Hepatocyte (in vitro differentiated cells): ENCODE results near the gene TNS4. TPM values are rescaled to one million over a fixed set of nuclear protein-coding genes. Genes with fewer than 3 reads are reported as not detected.

ENCODE experiments used
- DNase-seq: peaks from one replicate; pipeline ENCODE4 v3.0.0-alpha.2; 2016; ENCODE audit warnings: low spot score
- H2AFZ ChIP-seq: fragments of 200-600 bp; sonication (generic); 2 replicates; pipeline ENCODE4 v1.6.0; 2016; ENCODE audit warnings: antibody characterized with exemption, mild to moderate bottlenecking
- H3K27ac ChIP-seq: fragments of 200-600 bp; sonication (generic); 2 replicates; pipeline ENCODE4 v1.5.1; 2016; ENCODE audit warnings: mild to moderate bottlenecking
- H3K27me3 ChIP-seq: fragments of 200-600 bp; sonication (generic); 2 replicates; pipeline ENCODE4 v1.6.1; 2016
- H3K36me3 ChIP-seq: fragments of 200-600 bp; sonication (generic); replicated peaks from 2 replicates; pipeline ENCODE4 v1.5.1; 2016; ENCODE audit warnings: low read depth; ENCODE audit not compliant: insufficient read depth
- H3K4me1 ChIP-seq: fragments of 200-600 bp; sonication (generic); 2 replicates; pipeline ENCODE4 v1.5.1; 2016; ENCODE audit warnings: mild to moderate bottlenecking, moderate library complexity; ENCODE audit not compliant: insufficient read depth
- H3K4me2 ChIP-seq: fragments of 200-600 bp; sonication (generic); 2 replicates; pipeline ENCODE4 v1.6.0; 2016
- H3K4me3 ChIP-seq: fragments of 200-600 bp; sonication (generic); 2 replicates; pipeline ENCODE4 v1.5.1; 2016; ENCODE audit warnings: mild to moderate bottlenecking
- H3K79me2 ChIP-seq: fragments of 200-600 bp; sonication (generic); 2 replicates; pipeline ENCODE4 v1.6.0; 2017; ENCODE audit warnings: mild to moderate bottlenecking
- H3K9me2 ChIP-seq: fragments of 200-600 bp; sonication (generic); replicated peaks from 2 replicates; pipeline ENCODE4 v1.6.0; 2017; ENCODE audit warnings: mild to moderate bottlenecking; ENCODE audit not compliant: insufficient read depth
- H3K9me3 ChIP-seq: fragments of 200-600 bp; sonication (generic); 2 replicates; pipeline ENCODE4 v1.5.1; 2016; ENCODE audit warnings: low read depth, mild to moderate bottlenecking
- H4K20me1 ChIP-seq: fragments of 200-600 bp; sonication (generic); 2 replicates; pipeline ENCODE4 v1.6.0; 2016; ENCODE audit warnings: mild to moderate bottlenecking; ENCODE audit not compliant: insufficient read depth, poor library complexity, severe bottlenecking
- EZH2 ChIP-seq: fragments of 200-600 bp; sonication (generic); IDR thresholded peaks from 2 replicates; pipeline ENCODE4 v1.6.1; 2016; ENCODE audit warnings: antibody characterized with exemption, mild to moderate bottlenecking, borderline replicate concordance
- EZH2phosphoT487 ChIP-seq: fragments of 200-600 bp; sonication (generic); IDR thresholded peaks from one replicate; pipeline ENCODE4 v1.6.1; 2018; ENCODE audit warnings: antibody characterized with exemption, mild to moderate bottlenecking, low read depth, moderate library complexity; ENCODE audit not compliant: unreplicated experiment, severe bottlenecking
- WGBS: methylation state at CpG from one replicate; pipeline ENCODE4 v1.1.6; 2016; ENCODE audit warnings: low lambda C conversion rate; ENCODE audit errors: missing lambda C conversion rate; 5-methylcytosine and 5-hydroxymethylcytosine counted together
- polyA plus RNA-seq: library from polyadenylated mRNA; unstranded; fragments of >200 nt; fragmentation: Nextera tagmentation; extraction: Ambion mirVana; gene quantifications from 2 replicates; pipeline ENCODE4 v1.2.1, GENCODE V29; 2016
- total RNA-seq: library from RNA; depleted of rRNA; stranded (reverse); fragments of >200 nt; gene quantifications from 2 replicates; pipeline ENCODE4 v1.2.3, GENCODE V29; 2014
- TF ChIP-seq, protein P1 (sequence below): fragments of 200-600 bp; sonication (generic); IDR thresholded peaks from 2 replicates; pipeline ENCODE4 v1.5.1; 2016; ENCODE audit warnings: antibody characterized with exemption, mild to moderate bottlenecking; ENCODE audit not compliant: poor library complexity

Gene TNS4
- total and polyA plus RNA-seq, 2 experiments from 2014 or later, result 0.07 TPM; not detected in 1

DNA sequence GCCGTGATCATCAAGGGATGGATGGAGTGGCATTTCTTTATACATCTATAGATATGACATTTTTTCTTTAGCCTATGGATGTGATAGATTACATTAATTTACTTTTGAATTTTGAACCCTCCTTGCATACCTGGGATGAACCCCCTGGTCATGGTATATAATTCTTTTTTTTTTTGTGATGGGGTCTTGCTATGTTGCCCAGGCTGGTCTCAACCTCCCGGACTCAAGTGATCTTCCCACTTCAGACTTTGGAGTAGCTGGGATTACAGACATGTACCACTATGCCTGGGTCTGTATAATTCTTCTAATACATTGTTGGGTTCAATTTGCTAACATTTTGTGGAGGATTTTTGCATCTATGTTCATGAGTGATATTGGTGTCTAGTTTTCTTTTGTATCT lies 1.7 kb upstream of the TNS4 start:
- DNase-seq, result no peak
- Histone ChIP-seq H3K27ac (no peak overlapping the region), H3K4me2 (no peak overlapping the region), H3K27me3 (no peaks in the 10 kb centered on the region), H3K36me3 (no peaks in the 10 kb centered on the region), H3K9me2 (no peaks in the 10 kb centered on the region), H3K9me3 (no peaks in the 10 kb centered on the region), H4K20me1 (no peaks in the 10 kb centered on the region), H3K4me3 (no peak overlapping the region), H2AFZ (no peak overlapping the region), H3K79me2 (no peaks in the 10 kb centered on the region), H3K4me1 (peaks cover 11% of the 10 kb centered on the region)
- WGBS, result 100% methylated on average over 2 of the region's 2 CpGs
- TF ChIP-seq EZH2phosphoT487 (no peak), EZH2 (no peak)
- TF ChIP-seq, protein P1, sequence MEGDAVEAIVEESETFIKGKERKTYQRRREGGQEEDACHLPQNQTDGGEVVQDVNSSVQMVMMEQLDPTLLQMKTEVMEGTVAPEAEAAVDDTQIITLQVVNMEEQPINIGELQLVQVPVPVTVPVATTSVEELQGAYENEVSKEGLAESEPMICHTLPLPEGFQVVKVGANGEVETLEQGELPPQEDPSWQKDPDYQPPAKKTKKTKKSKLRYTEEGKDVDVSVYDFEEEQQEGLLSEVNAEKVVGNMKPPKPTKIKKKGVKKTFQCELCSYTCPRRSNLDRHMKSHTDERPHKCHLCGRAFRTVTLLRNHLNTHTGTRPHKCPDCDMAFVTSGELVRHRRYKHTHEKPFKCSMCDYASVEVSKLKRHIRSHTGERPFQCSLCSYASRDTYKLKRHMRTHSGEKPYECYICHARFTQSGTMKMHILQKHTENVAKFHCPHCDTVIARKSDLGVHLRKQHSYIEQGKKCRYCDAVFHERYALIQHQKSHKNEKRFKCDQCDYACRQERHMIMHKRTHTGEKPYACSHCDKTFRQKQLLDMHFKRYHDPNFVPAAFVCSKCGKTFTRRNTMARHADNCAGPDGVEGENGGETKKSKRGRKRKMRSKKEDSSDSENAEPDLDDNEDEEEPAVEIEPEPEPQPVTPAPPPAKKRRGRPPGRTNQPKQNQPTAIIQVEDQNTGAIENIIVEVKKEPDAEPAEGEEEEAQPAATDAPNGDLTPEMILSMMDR, result no peak

DNA sequence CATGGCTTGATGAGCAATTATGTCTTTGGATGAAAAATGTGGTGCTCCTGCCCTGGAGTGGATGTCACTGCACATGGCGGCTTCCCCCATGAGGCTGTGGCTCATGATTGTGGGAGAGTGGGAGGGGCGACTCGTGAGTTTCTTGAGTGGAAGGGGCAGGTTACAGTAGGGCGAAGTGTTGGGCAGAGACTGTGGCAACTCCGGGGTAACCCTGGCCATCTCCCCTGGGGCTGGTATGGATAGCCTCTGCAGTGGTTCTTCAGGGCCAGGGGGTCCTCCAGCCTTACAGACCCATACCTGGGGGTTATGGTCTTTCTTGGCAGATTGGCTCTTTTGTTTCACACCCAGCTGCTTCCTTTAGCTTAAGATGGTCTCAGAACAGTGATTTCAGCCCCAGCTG lies 1.3 kb upstream of the TNS4 start:
- H3K27ac ChIP-seq, result no peak overlapping the region
- H3K79me2 ChIP-seq, result no peaks in the 10 kb centered on the region
- no peak overlapping the region for H3K4me3 ChIP-seq

DNA sequence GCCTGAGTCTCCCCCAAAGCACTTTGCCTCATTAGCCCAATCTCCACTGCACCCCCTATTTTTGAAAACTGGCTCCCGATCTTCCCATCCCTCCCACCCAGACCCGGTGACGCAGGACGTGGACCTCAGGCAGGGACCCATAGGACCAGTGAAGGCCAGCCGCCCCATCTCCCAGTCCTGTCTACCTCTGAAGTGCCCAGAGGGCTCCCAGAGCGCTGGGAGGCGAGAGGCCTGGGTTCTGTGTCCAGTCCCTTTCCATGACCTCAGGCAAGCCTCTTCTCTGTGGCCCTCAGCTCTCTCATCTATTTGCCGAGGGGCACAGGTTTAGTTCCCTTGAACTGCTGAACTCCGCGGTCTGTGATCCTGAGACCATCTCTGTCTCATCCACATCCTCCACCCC lies 714 bp downstream of the TNS4 start:
- H3K9me2 ChIP-seq, result no peaks in the 10 kb centered on the region
- no peaks in the 10 kb centered on the region for H3K36me3 ChIP-seq
- H3K4me3 ChIP-seq, result no peak overlapping the region
- WGBS, result 97% methylated on average over 10 of the region's 10 CpGs
- TF ChIP-seq, protein P1, result no peak
- no peak for TF ChIP-seq EZH2phosphoT487
- no peak for TF ChIP-seq EZH2
- H3K4me2 ChIP-seq, result no peak overlapping the region
- no peaks in the 10 kb centered on the region for H3K79me2 ChIP-seq
- H3K27me3 ChIP-seq, result no peaks in the 10 kb centered on the region
- peaks cover 11% of the 10 kb centered on the region for H3K4me1 ChIP-seq
- H3K9me3 ChIP-seq, result no peaks in the 10 kb centered on the region
- DNase-seq, result no peak
- H2AFZ ChIP-seq, result no peak overlapping the region
- H4K20me1 ChIP-seq, result no peaks in the 10 kb centered on the region
- H3K27ac ChIP-seq, result no peak overlapping the region

More for the DNA sequence above, 1.3 kb upstream of the TNS4 start:
- no peak for DNase-seq
- Histone ChIP-seq H3K36me3 (no peaks in the 10 kb centered on the region), H4K20me1 (no peaks in the 10 kb centered on the region), H3K9me2 (no peaks in the 10 kb centered on the region), H3K27me3 (no peaks in the 10 kb centered on the region), H3K4me1 (peaks cover 11% of the 10 kb centered on the region), H3K4me2 (no peak overlapping the region), H3K9me3 (no peaks in the 10 kb centered on the region), H2AFZ (no peak overlapping the region)
- no peak for TF ChIP-seq EZH2phosphoT487
- TF ChIP-seq, protein P1, result no peak
- no peak for TF ChIP-seq EZH2
- WGBS, result 94% methylated on average over 5 of the region's 5 CpGs

DNA sequence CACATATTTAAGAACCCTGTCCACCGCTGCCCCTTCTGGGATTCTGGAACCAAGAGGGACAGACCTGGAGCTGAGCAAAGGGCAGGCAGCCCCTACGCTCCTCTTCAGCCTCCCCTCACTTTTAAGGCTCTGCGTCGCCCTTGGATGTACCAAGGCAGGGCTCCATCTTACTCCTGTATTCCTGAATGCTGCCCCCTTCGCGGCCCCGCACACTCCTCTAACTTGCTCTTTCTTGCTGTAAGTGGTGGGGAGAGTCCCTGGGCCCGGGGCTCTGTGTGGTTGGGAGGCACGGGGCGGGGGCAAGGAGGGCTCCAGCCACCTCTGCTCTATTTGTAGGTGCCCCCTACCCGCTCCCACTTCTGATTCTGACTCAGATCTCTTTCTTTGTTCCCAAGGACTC lies 1.2 kb downstream of the TNS4 start:
- Histone ChIP-seq H3K4me3 (no peak overlapping the region), H3K9me3 (no peaks in the 10 kb centered on the region), H4K20me1 (no peaks in the 10 kb centered on the region), H3K9me2 (no peaks in the 10 kb centered on the region), H3K4me2 (no peak overlapping the region), H3K36me3 (no peaks in the 10 kb centered on the region), H3K79me2 (no peaks in the 10 kb centered on the region), H3K27ac (no peak overlapping the region), H3K27me3 (no peaks in the 10 kb centered on the region), H2AFZ (no peak overlapping the region), H3K4me1 (peaks cover 11% of the 10 kb centered on the region)
- no peak for DNase-seq
- TF ChIP-seq EZH2, result no peak
- no peak for TF ChIP-seq EZH2phosphoT487
- TF ChIP-seq, protein P1, result no peak
- 91% methylated on average over 11 of the region's 11 CpGs for WGBS
